Hepatocyte (in vitro differentiated cells): ENCODE data around the gene CFAP54. TPM values are rescaled to one million over a fixed set of nuclear protein-coding genes. Genes with fewer than 3 reads are reported as not detected.

ENCODE experiments used
- DNase-seq: peaks from one replicate; pipeline ENCODE4 v3.0.0-alpha.2; 2016; ENCODE audit warnings: low spot score
- H2AFZ ChIP-seq: fragments of 200-600 bp; sonication (generic); 2 replicates; pipeline ENCODE4 v1.6.0; 2016; ENCODE audit warnings: antibody characterized with exemption, mild to moderate bottlenecking
- H3K27ac ChIP-seq: fragments of 200-600 bp; sonication (generic); 2 replicates; pipeline ENCODE4 v1.5.1; 2016; ENCODE audit warnings: mild to moderate bottlenecking
- H3K27me3 ChIP-seq: fragments of 200-600 bp; sonication (generic); 2 replicates; pipeline ENCODE4 v1.6.1; 2016
- H3K36me3 ChIP-seq: fragments of 200-600 bp; sonication (generic); replicated peaks from 2 replicates; pipeline ENCODE4 v1.5.1; 2016; ENCODE audit warnings: low read depth; ENCODE audit not compliant: insufficient read depth
- H3K4me1 ChIP-seq: fragments of 200-600 bp; sonication (generic); 2 replicates; pipeline ENCODE4 v1.5.1; 2016; ENCODE audit warnings: mild to moderate bottlenecking, moderate library complexity; ENCODE audit not compliant: insufficient read depth
- H3K4me2 ChIP-seq: fragments of 200-600 bp; sonication (generic); 2 replicates; pipeline ENCODE4 v1.6.0; 2016
- H3K4me3 ChIP-seq: fragments of 200-600 bp; sonication (generic); 2 replicates; pipeline ENCODE4 v1.5.1; 2016; ENCODE audit warnings: mild to moderate bottlenecking
- H3K79me2 ChIP-seq: fragments of 200-600 bp; sonication (generic); 2 replicates; pipeline ENCODE4 v1.6.0; 2017; ENCODE audit warnings: mild to moderate bottlenecking
- H3K9me2 ChIP-seq: fragments of 200-600 bp; sonication (generic); replicated peaks from 2 replicates; pipeline ENCODE4 v1.6.0; 2017; ENCODE audit warnings: mild to moderate bottlenecking; ENCODE audit not compliant: insufficient read depth
- H3K9me3 ChIP-seq: fragments of 200-600 bp; sonication (generic); 2 replicates; pipeline ENCODE4 v1.5.1; 2016; ENCODE audit warnings: low read depth, mild to moderate bottlenecking
- H4K20me1 ChIP-seq: fragments of 200-600 bp; sonication (generic); 2 replicates; pipeline ENCODE4 v1.6.0; 2016; ENCODE audit warnings: mild to moderate bottlenecking; ENCODE audit not compliant: insufficient read depth, poor library complexity, severe bottlenecking
- CTCF ChIP-seq: fragments of 200-600 bp; sonication (generic); IDR thresholded peaks from 2 replicates; pipeline ENCODE4 v1.5.1; 2016; ENCODE audit warnings: antibody characterized with exemption, mild to moderate bottlenecking; ENCODE audit not compliant: poor library complexity
- EZH2 ChIP-seq: fragments of 200-600 bp; sonication (generic); IDR thresholded peaks from 2 replicates; pipeline ENCODE4 v1.6.1; 2016; ENCODE audit warnings: antibody characterized with exemption, mild to moderate bottlenecking, borderline replicate concordance
- EZH2phosphoT487 ChIP-seq: fragments of 200-600 bp; sonication (generic); IDR thresholded peaks from one replicate; pipeline ENCODE4 v1.6.1; 2018; ENCODE audit warnings: antibody characterized with exemption, mild to moderate bottlenecking, low read depth, moderate library complexity; ENCODE audit not compliant: unreplicated experiment, severe bottlenecking
- WGBS: methylation state at CpG from one replicate; pipeline ENCODE4 v1.1.6; 2016; ENCODE audit warnings: low lambda C conversion rate; ENCODE audit errors: missing lambda C conversion rate; 5-methylcytosine and 5-hydroxymethylcytosine counted together
- polyA plus RNA-seq: library from polyadenylated mRNA; unstranded; fragments of >200 nt; fragmentation: Nextera tagmentation; extraction: Ambion mirVana; gene quantifications from 2 replicates; pipeline ENCODE4 v1.2.1, GENCODE V29; 2016
- total RNA-seq: library from RNA; depleted of rRNA; stranded (reverse); fragments of >200 nt; gene quantifications from 2 replicates; pipeline ENCODE4 v1.2.3, GENCODE V29; 2014

CFAP54 gene
- total and polyA plus RNA-seq, 2 experiments from 2014 or later: 0.64 to 0.67 TPM

- TF ChIP-seq CTCF: no peak
- no peak for TF ChIP-seq EZH2
- TF ChIP-seq EZH2phosphoT487: no peak
- H3K27ac ChIP-seq: no peak overlapping the region
- no peaks in the 10 kb centered on the region for H3K36me3 ChIP-seq
- 68% methylated on average over 3 of the region's 3 CpGs for WGBS
- no peaks in the 10 kb centered on the region for H3K27me3 ChIP-seq
- H2AFZ ChIP-seq: no peak overlapping the region
- no peaks in the 10 kb centered on the region for H3K79me2 ChIP-seq
- DNase-seq: no peak
- H4K20me1 ChIP-seq: no peaks in the 10 kb centered on the region
- H3K9me2 ChIP-seq: no peaks in the 10 kb centered on the region
- H3K4me1 ChIP-seq: no peaks in the 10 kb centered on the region
- H3K4me3 ChIP-seq: no peak overlapping the region
- no peaks in the 10 kb centered on the region for H3K9me3 ChIP-seq
- H3K4me2 ChIP-seq: no peak overlapping the region
Observed at GRCh38 chr12:96770219-96771102, 281.1 kb downstream of the CFAP54 start.

- WGBS: 95% methylated on average over 2 of the region's 2 CpGs
- no peak for DNase-seq
- no peak overlapping the region for H3K4me3 ChIP-seq
- no peaks in the 10 kb centered on the region for H3K9me2 ChIP-seq
- no peaks in the 10 kb centered on the region for H3K27me3 ChIP-seq
- H3K9me3 ChIP-seq: no peaks in the 10 kb centered on the region
- TF ChIP-seq EZH2 (no peak), EZH2phosphoT487 (no peak), CTCF (no peak)
- no peak overlapping the region for H3K27ac ChIP-seq
- H3K4me1 ChIP-seq: no peaks in the 10 kb centered on the region
- no peak overlapping the region for H3K4me2 ChIP-seq
- no peaks in the 10 kb centered on the region for H3K36me3 ChIP-seq
- no peak overlapping the region for H2AFZ ChIP-seq
- H3K79me2 ChIP-seq: no peaks in the 10 kb centered on the region
- H4K20me1 ChIP-seq: no peaks in the 10 kb centered on the region
Observed at GRCh38 chr12:96773031-96773430, 283.7 kb downstream of the CFAP54 start.

- H3K79me2 ChIP-seq: no peaks in the 10 kb centered on the region
- H3K36me3 ChIP-seq: no peaks in the 10 kb centered on the region
- H3K9me2 ChIP-seq: no peaks in the 10 kb centered on the region
- H3K9me3 ChIP-seq: no peaks in the 10 kb centered on the region
- DNase-seq: no peak
- H4K20me1 ChIP-seq: no peaks in the 10 kb centered on the region
- TF ChIP-seq EZH2: no peak
- WGBS: 82% methylated on average over 9 of the region's 9 CpGs
- H2AFZ ChIP-seq: no peak overlapping the region
- no peaks in the 10 kb centered on the region for H3K27me3 ChIP-seq
- no peak overlapping the region for H3K4me3 ChIP-seq
- H3K27ac ChIP-seq: no peak overlapping the region
- no peak overlapping the region for H3K4me2 ChIP-seq
- no peaks in the 10 kb centered on the region for H3K4me1 ChIP-seq
Observed at GRCh38 chr12:96774496-96775256, 285.3 kb downstream of the CFAP54 start.

GRCh38 chr12:96776908-96777307, 287.5 kb downstream of the CFAP54 start:
- H3K4me1 ChIP-seq: no peaks in the 10 kb centered on the region
- no peaks in the 10 kb centered on the region for H3K36me3 ChIP-seq
- no peaks in the 10 kb centered on the region for H3K9me2 ChIP-seq
- no peak overlapping the region for H3K4me3 ChIP-seq
- H3K4me2 ChIP-seq: no peak overlapping the region
- H3K79me2 ChIP-seq: no peaks in the 10 kb centered on the region
- DNase-seq: no peak
- H3K9me3 ChIP-seq: no peaks in the 10 kb centered on the region
- H3K27me3 ChIP-seq: no peaks in the 10 kb centered on the region
- no peak overlapping the region for H2AFZ ChIP-seq
- 89% methylated on average over 2 of the region's 2 CpGs for whole genome bisulfite sequencing
- TF ChIP-seq EZH2 (no peak), CTCF (no peak), EZH2phosphoT487 (no peak)
- H3K27ac ChIP-seq: no peak overlapping the region
- H4K20me1 ChIP-seq: no peaks in the 10 kb centered on the region
